IMR-90 (cell line): ENCODE measurements around the gene DDX10.

Experiments
- BHLHE40 ChIP-seq: fragments of 150-350 bp; IDR thresholded peaks from 2 replicates; pipeline ENCODE4 v1.6.1; 2016; ENCODE audit warnings: mild to moderate bottlenecking, low read depth, low read length
- CEBPB ChIP-seq: IDR thresholded peaks from 2 replicates; pipeline ENCODE4 v1.6.1; 2012; ENCODE audit warnings: low read depth, low read length, improper control_type of control experiment
- CHD1 ChIP-seq: IDR thresholded peaks from 2 replicates; pipeline ENCODE4 v1.6.1; 2012; ENCODE audit warnings: low read depth, low read length, improper control_type of control experiment
- CTCF ChIP-seq: conservative IDR thresholded peaks from 2 replicates; pipeline ENCODE4 v1.5.1; 2012; ENCODE audit warnings: mild to moderate bottlenecking, low read depth, low read length, improper control_type of control experiment
- MAFK ChIP-seq: IDR thresholded peaks from 2 replicates; pipeline ENCODE4 v1.6.1; 2012; ENCODE audit warnings: low read depth, low read length, improper control_type of control experiment
- MAZ ChIP-seq: IDR thresholded peaks from 2 replicates; pipeline ENCODE4 v1.6.1; 2012; ENCODE audit warnings: low read depth, mild to moderate bottlenecking, low read length, improper control_type of control experiment, moderate library complexity, borderline replicate concordance
- NFE2L2 ChIP-seq: fragments of 150-350 bp; IDR thresholded peaks from 2 replicates; pipeline ENCODE4 v1.6.1; 2016; ENCODE audit warnings: low read depth, mild to moderate bottlenecking, low read length
- POLR2A ChIP-seq: IDR thresholded peaks from 2 replicates; pipeline ENCODE4 v1.6.1; 2012; ENCODE audit warnings: mild to moderate bottlenecking, low read depth, low read length
- RAD21 ChIP-seq: IDR thresholded peaks from 2 replicates; pipeline ENCODE4 v1.6.1; 2012; ENCODE audit warnings: low read length, improper control_type of control experiment
- RCOR1 ChIP-seq: IDR thresholded peaks from 2 replicates; pipeline ENCODE4 v1.6.1; 2012; ENCODE audit warnings: mild to moderate bottlenecking, low read length, improper control_type of control experiment; ENCODE audit not compliant: insufficient replicate concordance
- RFX5 ChIP-seq: IDR thresholded peaks from 2 replicates; pipeline ENCODE4 v1.8.0; 2012; ENCODE audit warnings: low read depth, mild to moderate bottlenecking, low read length, moderate library complexity
- SMC3 ChIP-seq: fragments of 150-350 bp; IDR thresholded peaks from 2 replicates; pipeline ENCODE4 v1.6.1; 2016; ENCODE audit warnings: low read depth, mild to moderate bottlenecking, antibody characterized with exemption, low read length, moderate library complexity

- no peak for TF ChIP-seq MAZ
- no peak for TF ChIP-seq CTCF
- no peak for TF ChIP-seq CHD1
- no peak for TF ChIP-seq POLR2A
- TF ChIP-seq SMC3, result no peak
- TF ChIP-seq MAFK, result no peak
- no peak for TF ChIP-seq RFX5
- no peak for TF ChIP-seq CEBPB
- TF ChIP-seq BHLHE40, result no peak
- no peak for TF ChIP-seq RAD21
- no peak for TF ChIP-seq NFE2L2
- TF ChIP-seq RCOR1, result no peak
Observed at GRCh38 chr11:108926171-108926840, 261.4 kb downstream of the DDX10 start.
